ENCODE measurements around the gene PARD6A.

GRCh38 chr16:67636713-67637112 lies 24.0 kb upstream of the PARD6A start:
- TF ChIP-seq CTCF (IDR thresholded peaks at IDR 0.05; ENCODE audit: low read depth, low read length) (no peak), EZH2phosphoT487 (IDR thresholded peaks at IDR 0.05; ENCODE audit: low read depth) (no peak)
